ENCODE measurements around the gene KIR3DL1.
"Not testable (repeated sequence)": the region's sequence is repeated elsewhere in the genome, so short reads cannot be mapped to it uniquely, and the experiment has no call there.

- TF ChIP-seq EZH2 (IDR thresholded peaks at IDR 0.05; ENCODE audit: borderline replicate concordance, insufficient read depth, low read depth, low read length, poor library complexity, severe bottlenecking); CTCF (IDR thresholded peaks at IDR 0.05): not testable (repeated sequence)
These were observed 45.0 kb upstream of the KIR3DL1 start for GRCh38 chr19:54771018-54771960.
